KOPT-K1 (cell line): Measurements from ENCODE around the gene TRPC4.

Experiments
- H3K27ac ChIP-seq: fragments of 200-600 bp; sonication (generic); 2 replicates; pipeline ENCODE4 v1.5.1; 2016; ENCODE audit warnings: antibody characterized with exemption, mild to moderate bottlenecking, low read depth, low read length; ENCODE audit not compliant: poor library complexity, severe bottlenecking
- H3K36me3 ChIP-seq: fragments of 200-600 bp; sonication (generic); 2 replicates; pipeline ENCODE4 v1.5.1; 2017; ENCODE audit warnings: antibody characterized with exemption, mild to moderate bottlenecking, low read length, moderate library complexity; ENCODE audit not compliant: insufficient read depth
- H3K9me3 ChIP-seq: fragments of 200-600 bp; sonication (generic); 2 replicates; pipeline ENCODE4 v1.5.1; 2017; ENCODE audit warnings: antibody characterized with exemption, low read length, mild to moderate bottlenecking; ENCODE audit not compliant: insufficient read depth, poor library complexity, severe bottlenecking

Gene TRPC4

GRCh38 chr13:37869756-37870488, at the start of gene TRPC4:
TSS of gene TRPC4 (minus strand) at chr13:37869772. CDS start at chr13:37783333, 86,439 bp downstream.
- Histone ChIP-seq H3K27ac (no peak within 1 kb of the TSS), H3K9me3 (no peaks in the 10 kb centered on the region), H3K36me3 (no peaks in the 10 kb centered on the region)

DNA sequence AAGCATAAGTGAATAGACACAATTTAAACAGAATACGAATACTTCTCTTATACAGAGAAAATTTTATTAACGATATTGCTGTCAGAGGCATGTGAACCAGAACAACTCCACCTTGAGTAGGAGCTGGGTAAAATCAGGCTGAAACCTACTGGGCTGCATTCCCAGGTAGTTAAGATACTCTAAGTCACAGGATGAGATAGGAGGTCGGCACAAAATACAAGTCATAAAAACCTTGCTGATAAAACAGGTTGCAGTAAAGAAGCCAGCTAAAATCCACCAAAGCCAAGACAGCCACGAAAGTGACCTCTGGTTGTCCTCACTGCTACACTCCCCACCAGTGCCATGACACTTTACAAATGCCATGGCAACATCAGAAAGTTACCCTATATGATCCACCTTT, 49.2 kb upstream of the TRPC4 start:
- Histone ChIP-seq H3K27ac (no peak overlapping the region), H3K36me3 (no peaks in the 10 kb centered on the region), H3K9me3 (no peaks in the 10 kb centered on the region)

DNA sequence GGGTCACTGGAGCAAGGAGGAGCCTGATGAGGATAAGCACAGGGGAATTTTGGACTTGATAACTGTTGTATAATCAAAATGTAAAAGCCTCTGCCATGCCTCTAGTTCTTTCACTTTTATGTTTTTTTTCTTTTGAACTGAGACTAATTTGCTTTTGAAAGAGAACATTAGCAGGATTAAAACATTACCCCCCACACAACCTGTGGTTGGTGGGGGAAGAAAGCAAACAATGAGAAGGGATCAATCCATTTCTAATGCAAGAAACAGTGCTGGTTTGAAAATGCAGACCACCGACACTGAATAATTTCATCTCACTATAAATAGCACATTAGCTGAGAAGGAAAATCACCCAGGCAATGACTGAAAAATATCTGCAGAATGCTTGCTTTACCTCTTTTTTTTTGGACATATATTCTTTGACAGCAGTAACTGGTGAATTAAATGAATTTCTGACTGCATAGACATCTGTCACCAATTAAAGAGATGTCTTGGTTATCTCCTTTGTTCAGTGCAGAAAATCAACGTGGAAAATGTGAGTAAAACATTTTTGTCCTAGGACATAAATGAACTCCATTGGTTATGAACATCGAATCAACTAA, 48.6 kb upstream of the TRPC4 start:
- H3K9me3 ChIP-seq: no peaks in the 10 kb centered on the region
- no peak overlapping the region for H3K27ac ChIP-seq

GRCh38 chr13:37914781-37915391, 45.3 kb upstream of the TRPC4 start:
- Histone ChIP-seq H3K27ac (no peak overlapping the region), H3K36me3 (no peaks in the 10 kb centered on the region), H3K9me3 (no peaks in the 10 kb centered on the region)

More for the DNA sequence above, 48.6 kb upstream of the TRPC4 start:
- H3K36me3 ChIP-seq: no peaks in the 10 kb centered on the region

GRCh38 chr13:37910790-37911189, 41.2 kb upstream of the TRPC4 start:
- Histone ChIP-seq H3K9me3 (no peaks in the 10 kb centered on the region), H3K36me3 (no peaks in the 10 kb centered on the region), H3K27ac (no peak overlapping the region)

GRCh38 chr13:37906880-37907279, 37.3 kb upstream of the TRPC4 start:
- Histone ChIP-seq H3K36me3 (no peaks in the 10 kb centered on the region), H3K9me3 (no peaks in the 10 kb centered on the region), H3K27ac (no peak overlapping the region)

DNA sequence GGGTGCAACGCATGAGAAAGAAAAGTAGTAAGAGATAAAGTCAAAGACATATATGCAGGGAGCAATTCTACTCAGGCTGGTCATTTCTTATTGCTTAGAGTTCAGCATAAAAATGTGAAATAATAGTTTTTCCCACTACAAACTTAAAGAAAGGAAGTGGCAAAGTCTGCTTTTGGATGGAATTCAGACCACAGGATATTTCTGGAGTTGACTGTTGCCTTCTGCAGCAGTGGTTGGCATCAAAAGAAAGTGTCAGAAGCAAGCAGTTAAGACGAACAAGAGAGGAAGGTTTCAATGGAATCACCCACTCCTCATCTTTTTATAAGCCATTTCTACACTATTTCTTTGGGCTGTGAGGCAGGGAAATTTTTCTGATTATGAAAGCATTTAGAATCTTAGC, 36.2 kb upstream of the TRPC4 start:
- Histone ChIP-seq H3K9me3 (no peaks in the 10 kb centered on the region), H3K27ac (no peak overlapping the region), H3K36me3 (no peaks in the 10 kb centered on the region)

DNA sequence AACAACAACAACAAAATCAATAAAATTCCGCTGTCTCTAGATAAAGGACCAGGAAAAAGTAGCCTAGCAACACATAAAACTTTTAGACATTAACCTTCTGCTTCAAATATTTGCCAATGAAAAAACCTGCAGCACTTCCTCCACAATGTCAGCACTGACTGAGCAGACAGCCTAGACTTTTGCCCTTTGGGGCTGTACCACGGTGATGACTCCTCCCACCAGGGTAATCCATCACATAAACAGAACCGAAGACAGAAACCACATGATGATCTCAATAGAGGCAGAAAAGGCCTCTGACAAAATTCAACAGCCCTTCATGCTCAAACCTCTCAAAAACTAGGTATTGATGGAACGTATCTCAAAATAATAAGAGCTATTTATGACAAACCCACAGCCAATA, 30.2 kb upstream of the TRPC4 start:
- Histone ChIP-seq H3K9me3 (no peaks in the 10 kb centered on the region), H3K27ac (no peak overlapping the region), H3K36me3 (no peaks in the 10 kb centered on the region)

- H3K27ac ChIP-seq: no peak overlapping the region
- no peaks in the 10 kb centered on the region for H3K9me3 ChIP-seq
- no peaks in the 10 kb centered on the region for H3K36me3 ChIP-seq
Measured at GRCh38 chr13:37893321-37893720, 23.7 kb upstream of the TRPC4 start.

DNA sequence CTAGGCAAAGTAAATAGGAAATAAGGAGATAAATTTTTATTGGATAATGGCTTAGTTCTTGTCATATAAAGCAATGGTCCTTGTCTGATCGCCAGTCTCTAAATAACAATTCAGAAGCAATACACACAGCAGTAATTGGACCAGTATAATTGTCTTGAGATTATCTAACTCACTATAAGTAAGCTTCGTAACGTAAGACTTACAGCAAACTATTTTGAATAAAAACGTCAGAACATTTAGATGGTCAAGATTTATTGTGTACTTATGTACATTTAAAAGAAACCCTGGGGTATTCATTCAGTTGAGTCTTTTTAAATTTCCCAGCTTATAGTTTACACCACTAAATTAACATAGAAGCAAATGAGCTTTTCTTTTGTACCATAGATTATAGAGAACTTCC, 20.2 kb upstream of the TRPC4 start:
- Histone ChIP-seq H3K9me3 (no peaks in the 10 kb centered on the region), H3K27ac (no peak overlapping the region), H3K36me3 (no peaks in the 10 kb centered on the region)

- Histone ChIP-seq H3K36me3 (no peaks in the 10 kb centered on the region), H3K27ac (no peak overlapping the region), H3K9me3 (no peaks in the 10 kb centered on the region)
Measured at GRCh38 chr13:37889102-37889501, 19.5 kb upstream of the TRPC4 start.

DNA sequence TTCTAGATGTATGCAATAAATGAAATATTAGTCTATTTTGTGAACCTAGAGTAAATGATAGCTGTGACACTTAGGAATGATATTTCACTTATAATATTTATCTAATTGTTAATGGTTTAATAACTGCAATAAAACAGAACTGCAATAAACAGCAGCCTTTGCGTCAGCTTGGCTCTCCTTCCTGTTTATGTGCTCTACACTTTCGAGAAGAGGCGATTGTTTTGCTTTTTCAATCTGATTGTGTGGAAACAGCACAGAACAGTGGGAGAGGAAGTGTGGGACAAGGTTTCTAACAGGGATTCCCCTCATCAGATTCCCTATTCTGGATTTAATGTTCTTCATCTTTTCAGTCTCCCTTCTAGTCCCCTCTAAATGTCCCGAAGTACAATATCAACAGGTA, 17.3 kb upstream of the TRPC4 start:
- Histone ChIP-seq H3K27ac (no peak overlapping the region), H3K9me3 (no peaks in the 10 kb centered on the region), H3K36me3 (no peaks in the 10 kb centered on the region)

DNA sequence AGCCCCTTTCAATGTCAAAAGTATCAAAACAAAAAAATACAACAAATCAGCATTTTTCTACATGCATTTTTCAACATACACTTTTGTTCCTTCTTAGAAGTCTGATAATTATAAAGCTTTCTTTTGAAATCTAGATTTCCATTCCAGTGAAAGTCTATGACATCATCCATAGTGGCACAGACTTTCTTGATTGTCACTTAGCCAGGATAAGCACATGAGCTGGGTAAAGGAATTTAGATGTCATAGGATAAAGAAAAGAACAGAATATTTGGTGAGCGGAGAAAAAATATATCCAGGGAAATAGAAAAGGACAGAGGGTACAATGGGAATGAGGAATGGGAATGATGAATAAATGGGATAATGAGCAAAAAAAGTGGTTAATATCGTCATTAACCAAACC, 15.1 kb upstream of the TRPC4 start:
- no peak overlapping the region for H3K27ac ChIP-seq

GRCh38 chr13:37884026-37884425, 14.5 kb upstream of the TRPC4 start:
- no peaks in the 10 kb centered on the region for H3K36me3 ChIP-seq
- H3K27ac ChIP-seq: no peak overlapping the region
- H3K9me3 ChIP-seq: no peaks in the 10 kb centered on the region

More for the DNA sequence above, 15.1 kb upstream of the TRPC4 start:
- H3K9me3 ChIP-seq: no peaks in the 10 kb centered on the region
- no peaks in the 10 kb centered on the region for H3K36me3 ChIP-seq

DNA sequence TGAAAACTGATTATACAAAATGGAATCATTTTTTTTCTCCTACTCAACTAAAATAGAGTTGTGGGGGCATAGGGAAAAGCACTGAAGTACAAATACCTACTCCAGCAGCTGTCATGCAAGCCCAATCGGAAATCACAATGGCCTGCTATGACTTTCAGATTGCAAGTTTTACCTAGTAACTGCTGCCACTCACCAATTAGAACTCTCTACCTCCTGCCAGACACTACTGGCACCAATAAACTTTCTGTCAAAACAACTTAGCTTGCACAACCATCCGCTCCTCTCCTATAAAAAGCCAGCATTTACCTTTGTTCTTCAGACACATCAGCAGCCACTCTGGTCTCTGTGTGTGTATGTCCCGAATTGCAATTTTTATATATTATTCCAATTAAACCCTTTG, 9.3 kb upstream of the TRPC4 start:
- Histone ChIP-seq H3K36me3 (no peaks in the 10 kb centered on the region), H3K9me3 (no peaks in the 10 kb centered on the region), H3K27ac (no peak overlapping the region)

DNA sequence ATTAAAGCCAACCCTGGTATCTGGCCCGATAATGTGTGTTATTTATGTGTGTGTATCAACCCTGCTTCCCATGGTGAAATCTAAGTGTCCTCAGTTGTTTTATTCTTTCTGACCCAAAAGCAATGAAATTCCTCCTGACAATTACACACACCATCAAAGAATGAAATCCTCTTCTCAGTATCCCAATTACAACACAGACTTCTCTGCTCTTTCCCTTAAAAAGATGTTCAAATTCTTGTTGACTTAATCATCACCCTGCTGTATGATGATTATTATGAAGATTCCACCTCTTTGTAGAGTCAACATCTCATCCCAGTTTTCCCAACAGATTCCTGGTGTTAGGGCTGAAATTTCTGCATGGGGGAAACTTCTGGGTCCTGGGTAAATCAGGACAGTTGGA, 8.9 kb upstream of the TRPC4 start:
- no peak overlapping the region for H3K27ac ChIP-seq
- H3K9me3 ChIP-seq: no peaks in the 10 kb centered on the region
- H3K36me3 ChIP-seq: no peaks in the 10 kb centered on the region
